HG03159 (cell line): Measurements from ENCODE around the gene PCTP.

ENCODE experiments used
- ATAC-seq: cut with Tn5 transposase; IDR thresholded peaks from one replicate; pipeline ENCODE4 v1.9.1; 2021; ENCODE audit warnings: mild to moderate bottlenecking, moderate library complexity; ENCODE audit not compliant: unreplicated experiment

PCTP gene

GRCh38 chr17:55751720-55752250 lies 934 bp downstream of the PCTP start:
- no peak for ATAC-seq

DNA sequence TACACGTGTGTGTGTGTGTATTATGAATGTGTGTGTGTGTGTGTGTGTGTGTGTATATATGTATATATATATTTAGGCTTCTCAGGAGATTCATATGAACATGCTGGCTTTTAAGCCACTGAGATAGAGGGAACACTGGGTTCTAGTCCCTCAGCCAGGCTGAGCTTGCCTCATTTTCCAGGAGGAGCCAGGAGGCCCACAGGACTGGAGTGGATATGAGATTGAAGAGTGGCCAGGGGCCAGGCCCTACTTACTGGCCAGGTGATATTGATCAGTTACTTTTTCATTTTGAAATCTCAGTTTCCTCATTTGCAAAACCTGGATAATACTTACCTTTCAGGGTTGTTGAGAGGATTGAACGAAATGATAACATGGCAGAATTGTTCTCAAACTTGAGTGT lies 5.8 kb downstream of the PCTP start:
- no peak for ATAC-seq

GRCh38 chr17:55757659-55758058 lies 6.8 kb downstream of the PCTP start:
- ATAC-seq: no peak

DNA sequence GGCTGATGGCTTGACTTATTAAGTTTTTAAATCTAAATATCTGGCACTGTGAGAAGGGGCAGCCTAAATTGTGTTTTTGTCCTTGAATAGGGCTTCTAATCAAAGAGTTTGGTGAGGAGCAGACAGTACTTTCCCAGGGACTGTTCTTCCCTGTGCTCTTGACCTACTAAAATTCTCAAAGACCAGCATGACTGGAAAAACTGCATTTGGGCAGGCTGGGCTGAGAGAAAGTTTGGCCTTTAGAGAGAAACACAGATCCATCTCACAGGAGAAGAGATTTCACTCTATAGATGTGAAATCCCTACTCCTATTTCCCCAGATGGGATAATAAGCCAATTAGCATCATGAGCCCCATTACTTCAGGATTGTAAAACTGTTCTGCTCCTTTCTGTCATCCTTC lies 7.3 kb downstream of the PCTP start:
- no peak for ATAC-seq

GRCh38 chr17:55760643-55761355 lies 9.9 kb downstream of the PCTP start:
- no peak for ATAC-seq

GRCh38 chr17:55762086-55762858 lies 11.4 kb downstream of the PCTP start:
- ATAC-seq: no peak

DNA sequence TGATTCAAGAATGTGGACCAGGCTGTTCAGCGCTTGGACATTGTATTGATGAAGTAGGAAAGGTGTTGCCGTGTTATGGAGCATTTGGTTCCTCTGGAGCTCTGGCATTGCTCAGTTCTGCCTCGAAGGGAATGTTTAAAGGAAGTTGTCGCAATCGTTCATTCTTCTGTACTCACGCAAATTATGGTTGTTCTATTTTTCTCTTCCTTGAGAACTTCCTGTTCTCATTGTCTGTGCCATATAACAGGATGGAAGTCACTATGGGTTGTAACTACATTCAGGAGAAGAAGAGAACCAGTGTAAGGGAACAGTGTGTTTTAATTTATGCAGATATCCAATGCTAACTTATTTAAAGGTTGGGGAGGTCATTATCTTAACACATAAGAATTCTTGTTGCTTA lies 13.0 kb downstream of the PCTP start:
- no peak for ATAC-seq

DNA sequence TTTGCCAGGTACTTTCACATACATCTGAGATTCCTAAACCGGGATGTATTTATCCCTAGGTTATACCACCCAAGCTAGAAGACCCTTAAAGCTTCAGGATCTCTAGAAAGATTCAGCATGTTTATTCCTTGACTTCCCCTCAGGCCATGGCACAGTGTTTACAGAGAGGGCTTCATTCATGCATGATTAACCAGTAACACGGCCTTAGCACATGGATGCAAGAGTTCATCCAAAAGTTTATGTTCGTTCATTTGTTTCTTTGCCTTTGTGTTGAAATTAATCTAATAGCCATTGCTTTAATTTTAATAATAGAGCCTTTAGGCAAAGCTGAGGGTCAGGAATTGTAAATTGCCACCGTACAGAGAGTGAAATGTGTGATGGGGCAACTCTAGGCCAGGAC lies 13.8 kb downstream of the PCTP start:
- ATAC-seq: no peak

DNA sequence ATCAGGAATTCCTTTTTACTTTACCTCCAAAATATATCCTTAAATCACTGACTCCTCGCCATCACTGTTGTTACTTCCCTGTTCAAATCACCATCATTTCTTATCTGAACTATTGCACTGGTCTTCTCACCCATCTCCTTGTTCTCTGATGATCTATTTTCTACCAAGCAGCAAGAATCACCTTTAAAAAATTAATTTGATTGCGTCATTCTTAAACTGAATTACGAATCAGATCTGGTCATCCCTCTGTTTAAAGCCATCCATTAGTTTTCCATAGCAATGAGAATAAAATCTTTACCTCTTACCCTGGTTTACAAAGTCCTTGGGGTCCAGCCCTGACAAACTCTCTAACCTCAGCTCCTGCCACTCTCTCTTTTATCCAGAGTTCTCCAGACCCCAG lies 14.6 kb downstream of the PCTP start:
- ATAC-seq: no peak

DNA sequence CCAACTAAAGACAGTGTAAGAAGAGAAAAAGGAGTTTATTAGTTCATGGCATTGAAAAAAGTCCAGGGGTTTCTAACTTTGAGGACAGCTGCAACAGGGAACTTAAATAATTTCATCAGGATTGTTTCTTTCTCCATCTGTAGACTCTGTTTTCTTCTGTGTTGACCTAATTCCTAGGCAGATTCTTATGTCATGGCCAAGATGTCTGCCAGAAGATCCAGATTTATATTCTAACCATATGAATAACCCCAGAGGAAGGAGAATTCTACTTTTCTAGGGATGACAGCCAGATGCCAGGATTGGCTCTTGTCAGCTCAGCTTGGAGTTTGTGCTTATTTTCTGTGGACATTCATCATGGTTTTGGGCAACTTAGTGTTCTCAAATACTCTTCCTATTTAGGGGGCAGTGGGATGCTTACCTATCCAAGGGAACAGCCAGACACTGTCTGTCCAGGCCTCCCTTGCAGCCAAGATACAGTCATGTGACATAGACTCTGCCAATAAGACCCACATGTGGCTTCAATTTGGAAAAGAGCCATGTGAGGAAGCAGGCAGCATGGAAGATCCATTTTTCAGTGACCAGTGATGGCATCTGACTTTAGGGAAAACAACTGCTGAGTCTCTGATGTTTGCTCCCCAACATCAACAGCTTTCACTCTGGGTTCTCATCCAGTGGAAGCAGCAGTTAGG lies 18.2 kb downstream of the PCTP start:
- ATAC-seq: no peak

DNA sequence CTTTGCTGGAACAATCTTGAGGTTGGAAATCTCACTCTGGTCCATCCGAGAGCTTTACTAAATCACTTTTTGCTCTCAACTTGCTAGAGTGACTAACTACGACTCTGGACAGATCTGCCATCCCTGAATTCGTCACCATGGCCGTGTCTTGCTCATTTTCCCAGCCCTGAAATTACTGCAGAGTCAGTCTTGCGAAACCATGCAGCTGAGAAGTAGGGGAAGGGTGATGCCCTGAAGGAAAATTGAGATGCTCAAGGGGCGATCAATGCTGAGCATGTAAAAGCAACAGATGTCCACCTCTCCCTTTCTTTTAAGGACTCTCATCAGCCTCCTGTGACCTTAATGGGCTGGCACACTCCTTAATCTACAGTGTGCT lies 18.8 kb downstream of the PCTP start:
- ATAC-seq: no peak

GRCh38 chr17:55770196-55770870 lies 19.5 kb downstream of the PCTP start:
- ATAC-seq: no peak

DNA sequence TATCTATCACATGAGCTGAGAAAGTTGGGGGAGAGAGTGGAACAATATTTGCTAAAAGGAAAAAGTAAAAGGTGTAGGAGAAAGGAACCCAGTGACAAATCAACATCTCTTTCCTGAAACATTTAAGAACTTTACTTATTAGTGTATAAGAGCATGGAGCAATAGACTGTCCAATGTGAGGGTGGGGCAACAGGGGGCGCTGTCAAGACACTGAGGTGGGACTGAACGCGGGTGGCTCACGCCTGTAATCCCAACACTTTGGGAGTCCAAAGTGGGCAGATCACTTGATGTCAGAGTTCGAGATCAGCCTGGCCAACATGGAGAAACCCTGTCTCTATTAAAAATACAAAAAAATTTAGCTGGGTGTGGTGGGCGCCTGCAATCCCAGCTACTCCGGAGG lies 21.2 kb downstream of the PCTP start:
- no peak for ATAC-seq

DNA sequence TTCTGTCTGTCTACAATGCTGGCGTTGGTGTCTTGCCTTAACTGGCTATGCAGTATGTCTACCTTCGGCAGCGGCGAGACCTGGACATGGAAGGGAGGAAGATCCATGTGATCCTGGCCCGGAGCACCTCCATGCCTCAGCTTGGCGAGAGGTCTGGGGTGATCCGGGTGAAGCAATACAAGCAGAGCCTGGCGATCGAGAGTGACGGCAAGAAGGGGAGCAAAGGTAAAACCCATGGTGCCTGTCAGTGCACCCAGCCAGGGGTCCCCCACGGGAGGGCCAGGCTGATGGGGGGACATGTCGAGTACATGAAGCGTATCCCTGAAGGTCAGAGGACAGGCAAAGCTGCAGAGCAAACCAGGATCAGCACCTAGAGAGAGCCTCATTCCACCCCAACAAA lies 22.8 kb downstream of the PCTP start:
- ATAC-seq: no peak

DNA sequence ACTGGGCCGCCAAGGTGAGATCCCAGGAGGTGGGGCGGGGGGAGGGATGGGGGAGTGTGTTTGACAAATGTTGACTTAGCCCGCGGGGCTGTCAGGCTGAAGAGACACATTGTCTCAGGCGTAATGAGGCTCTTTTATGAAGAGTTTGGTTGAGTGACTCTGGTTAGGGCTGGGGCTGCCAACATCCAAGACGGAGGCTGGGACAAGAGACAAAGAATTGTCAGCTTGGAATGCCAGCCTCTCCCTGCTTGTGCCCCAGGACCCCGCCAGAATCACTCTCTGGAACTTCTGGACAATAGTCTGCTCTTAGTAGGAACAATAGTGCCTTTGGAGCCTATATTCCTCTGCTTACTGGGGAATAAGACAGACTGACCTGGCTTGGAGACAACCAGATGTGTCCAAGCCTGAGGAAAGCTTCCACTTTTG lies 24.0 kb downstream of the PCTP start:
- no peak for ATAC-seq

DNA sequence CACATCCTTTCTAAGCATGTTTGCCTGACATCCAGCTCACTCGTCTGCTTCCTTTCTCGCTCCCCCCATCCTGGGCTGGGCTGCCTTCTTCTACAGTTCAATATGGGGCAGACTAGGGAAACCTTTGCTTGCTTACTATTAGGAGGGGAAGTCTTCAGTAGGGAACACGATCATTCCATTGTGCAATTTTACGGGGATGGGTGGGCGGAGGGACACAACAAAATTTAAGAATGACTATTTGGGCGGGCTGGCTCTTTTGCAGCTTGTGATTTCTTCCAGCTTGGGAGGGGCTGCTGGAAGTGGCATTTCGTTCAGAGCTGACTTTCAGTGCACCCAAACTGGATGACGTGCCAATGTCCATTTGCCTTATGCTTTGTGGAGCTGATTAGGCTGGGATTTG lies 25.4 kb downstream of the PCTP start:
- ATAC-seq: no peak

DNA sequence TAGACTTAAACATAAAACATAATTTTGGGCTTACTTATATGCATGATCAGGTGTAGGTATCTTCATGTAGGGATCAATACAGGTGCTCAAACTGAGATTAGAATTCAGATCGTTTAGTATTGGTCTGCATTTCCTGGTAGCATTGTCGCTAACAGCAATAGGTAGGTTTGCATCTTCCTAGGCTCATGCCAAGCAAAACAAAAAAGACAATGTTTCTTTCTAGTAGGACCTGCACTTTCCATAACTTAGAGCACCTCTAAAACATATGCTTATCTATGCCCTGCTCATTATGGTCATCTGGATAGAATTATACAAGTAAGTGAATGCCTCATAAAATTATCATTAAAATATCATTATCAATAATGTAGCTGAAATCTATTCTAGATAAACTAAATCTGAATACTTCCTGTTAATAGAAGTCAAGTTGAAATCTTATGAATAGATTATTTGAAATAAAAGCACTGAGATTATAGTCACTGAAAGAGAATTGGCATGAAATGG lies 26.7 kb downstream of the PCTP start:
- no peak for ATAC-seq

DNA sequence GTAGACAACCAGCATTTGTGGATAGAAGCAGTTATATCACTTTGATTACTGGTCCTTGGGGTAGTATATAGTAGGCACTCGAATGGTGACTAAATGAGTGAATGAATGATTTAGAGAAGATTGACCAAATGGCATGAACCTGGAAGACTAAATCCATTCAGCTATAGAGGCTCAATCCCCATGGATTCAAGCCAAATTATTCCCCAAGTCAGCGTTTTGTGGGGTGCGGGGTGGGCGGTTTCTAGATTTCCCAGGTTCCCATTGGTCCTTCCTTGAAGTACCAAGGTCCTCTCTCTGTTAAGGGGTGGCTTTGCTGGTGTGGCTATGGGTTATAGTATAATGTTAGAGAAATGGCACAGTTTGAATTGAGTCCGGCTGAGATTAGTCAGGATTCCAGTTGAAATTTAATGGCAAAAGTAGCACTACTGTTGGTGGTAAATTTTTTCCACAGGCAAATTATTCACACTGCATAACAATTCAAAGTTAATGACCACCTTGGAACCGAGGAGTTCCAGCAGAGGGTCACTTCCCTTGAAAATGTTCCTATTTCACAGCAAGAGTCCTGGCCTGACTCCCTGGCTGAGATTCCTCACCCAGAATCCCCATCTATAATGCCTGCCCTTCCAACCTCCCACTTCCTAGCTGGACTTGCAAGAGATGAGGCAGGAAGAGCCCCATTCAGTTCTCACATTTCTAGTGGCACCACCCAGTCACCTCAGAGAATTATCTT lies 27.7 kb downstream of the PCTP start:
- no peak for ATAC-seq

DNA sequence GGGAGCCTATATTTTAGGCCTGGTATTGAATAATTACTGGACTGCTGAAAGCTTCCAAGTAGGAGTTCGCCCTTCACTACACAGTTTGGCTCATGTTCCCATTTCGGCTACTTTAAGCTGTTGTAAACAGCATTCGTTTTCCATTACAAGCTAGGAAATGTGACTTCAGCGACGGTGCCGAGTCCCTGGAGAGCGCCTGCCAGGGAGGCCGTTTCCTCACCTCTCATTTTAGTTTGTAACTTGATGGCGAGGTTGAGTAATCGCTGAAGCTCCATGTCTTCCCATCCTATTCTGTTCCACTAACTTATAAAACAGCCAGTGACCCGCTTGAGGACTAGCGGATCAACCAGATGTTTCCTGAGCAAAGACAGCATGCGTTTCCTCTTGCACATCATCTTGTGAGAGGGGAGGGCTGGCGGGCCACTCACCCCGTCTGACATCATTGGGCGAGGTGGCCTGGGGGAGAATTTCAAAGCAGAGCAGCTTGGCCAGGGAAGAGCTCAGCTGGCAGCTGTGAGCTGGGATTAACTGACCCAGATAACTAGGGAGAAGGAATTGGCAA lies 32.9 kb downstream of the PCTP start:
- no peak for ATAC-seq

- ATAC-seq: no peak
Observed at GRCh38 chr17:55784666-55785065, 33.8 kb downstream of the PCTP start.
